Erythroblast (primary cell): ENCODE measurements around the gene ZNF740.
"Not testable (repeated sequence)": the region's sequence is repeated elsewhere in the genome, so short reads cannot be mapped to it uniquely, and the experiment has no call there.

Experiments used
- DNase-seq, 2 experiments: peaks; one replicate each; lab custom pipeline; 2025; lab: John Stamatoyannopoulos, UW
- GATA1 ChIP-seq: IDR thresholded peaks from 2 replicates; pipeline ENCODE4 v1.6.1; 2011; ENCODE audit warnings: low read depth, mild to moderate bottlenecking, control low read depth, low read length, moderate library complexity
- POLR2A ChIP-seq: IDR thresholded peaks from 2 replicates; pipeline ENCODE4 v1.6.1; 2011; ENCODE audit warnings: mild to moderate bottlenecking, low read length

Gene ZNF740

DNA sequence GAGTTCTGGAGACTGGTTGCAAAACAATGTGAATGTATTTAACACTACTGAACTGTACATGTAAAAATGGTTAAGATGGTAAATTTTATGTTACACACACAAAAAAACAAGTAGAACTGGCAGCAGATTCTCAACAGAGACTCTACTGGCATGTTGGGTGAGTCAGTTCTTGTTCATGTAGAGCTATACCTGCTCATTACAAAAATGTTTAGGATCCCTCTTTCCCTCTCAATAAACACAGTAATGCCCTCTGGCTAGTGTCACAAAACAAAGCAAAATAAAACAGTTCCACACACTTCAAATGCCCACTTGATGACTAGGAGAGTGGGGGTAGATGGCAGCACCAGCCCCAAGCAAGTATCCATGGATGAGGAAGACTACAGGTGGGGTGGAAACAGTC is 13.7 kb upstream of the ZNF740 start:
- TF ChIP-seq POLR2A (no peak), GATA1 (no peak)
- DNase-seq = no peak

DNA sequence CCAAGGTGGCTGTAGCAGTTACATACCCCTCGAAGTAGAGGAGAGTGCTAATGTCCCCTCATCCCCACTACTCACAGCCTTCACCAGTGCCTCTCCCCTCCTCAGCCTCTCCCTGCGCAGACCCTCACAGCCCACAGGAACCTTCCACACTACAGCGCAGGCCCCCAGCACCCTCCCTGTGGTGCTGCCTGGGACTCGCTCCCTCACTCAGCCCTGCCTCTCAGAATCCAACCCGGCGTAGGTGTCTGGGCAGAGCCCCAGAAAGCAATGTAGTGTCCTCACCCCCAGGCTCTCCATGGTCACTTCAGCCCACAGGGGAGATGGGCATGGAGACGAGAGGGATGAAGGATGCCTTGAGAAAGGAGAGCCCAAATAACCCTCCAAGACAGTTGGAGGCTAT is 10.9 kb upstream of the ZNF740 start:
- no peak for DNase-seq
- TF ChIP-seq POLR2A (no peak), GATA1 (no peak)

DNA sequence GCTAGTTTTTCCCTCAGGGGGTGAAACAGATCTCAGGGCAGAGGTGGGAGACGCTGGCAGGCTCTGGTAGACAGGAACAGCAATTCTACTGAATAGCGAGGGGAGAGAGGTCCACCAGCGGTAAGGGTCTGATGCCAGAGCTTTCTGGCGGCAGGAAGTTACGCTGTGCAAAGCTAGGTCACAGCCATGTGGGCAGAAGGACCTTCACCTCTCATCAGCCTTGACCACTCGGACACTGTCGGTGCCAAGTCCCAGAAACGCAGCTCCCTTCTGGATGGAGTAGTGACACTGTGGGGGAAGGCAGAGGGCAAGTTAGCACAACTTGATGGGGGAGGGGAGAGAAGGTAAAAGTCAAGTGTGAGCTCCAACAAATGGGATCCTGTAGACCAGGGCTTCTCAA is 10.3 kb upstream of the ZNF740 start:
- DNase-seq = no peak
- TF ChIP-seq GATA1 = no peak

DNA sequence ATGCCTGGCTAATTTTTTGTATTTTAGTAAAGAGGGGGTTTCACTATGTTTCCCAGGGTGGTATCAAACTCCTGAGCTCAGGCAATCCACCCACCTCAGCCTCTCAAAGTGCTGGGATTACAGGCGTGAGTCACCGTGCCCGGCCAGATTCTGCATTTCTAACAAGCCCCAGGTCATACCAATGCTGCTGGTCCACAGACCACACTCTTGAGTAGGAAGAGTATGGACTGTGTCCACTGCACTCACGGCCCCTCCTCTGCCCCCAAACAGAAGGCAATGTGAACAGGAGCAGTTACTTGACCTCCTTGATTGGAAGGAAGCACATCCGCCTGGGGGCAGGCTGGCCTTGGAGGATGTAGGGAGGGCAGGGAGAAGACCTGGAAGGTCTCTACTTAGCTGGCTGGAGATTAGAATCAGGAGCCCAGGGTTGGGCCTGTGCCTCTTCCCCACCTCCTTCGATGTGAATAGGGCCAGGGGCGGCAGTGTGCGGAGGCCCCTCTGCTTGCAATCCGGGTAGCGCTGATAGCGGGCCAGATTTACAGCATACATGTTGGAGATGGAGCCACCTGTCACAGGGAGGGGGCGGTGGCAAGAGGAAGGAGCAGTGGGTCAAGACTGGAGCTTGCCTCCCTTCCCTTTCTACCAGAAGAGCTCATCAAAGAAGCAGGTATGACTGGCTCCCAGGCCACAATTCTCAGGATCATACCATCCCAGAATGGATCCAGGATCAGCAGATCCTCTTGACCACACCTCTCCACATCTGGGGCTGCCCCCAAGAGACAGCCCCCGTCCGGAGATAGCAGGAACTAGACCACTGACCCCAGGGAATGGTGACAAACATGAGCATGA is 9.4 kb upstream of the ZNF740 start:
- no peak for DNase-seq
- no peak for TF ChIP-seq GATA1
- no peak for TF ChIP-seq POLR2A

DNA sequence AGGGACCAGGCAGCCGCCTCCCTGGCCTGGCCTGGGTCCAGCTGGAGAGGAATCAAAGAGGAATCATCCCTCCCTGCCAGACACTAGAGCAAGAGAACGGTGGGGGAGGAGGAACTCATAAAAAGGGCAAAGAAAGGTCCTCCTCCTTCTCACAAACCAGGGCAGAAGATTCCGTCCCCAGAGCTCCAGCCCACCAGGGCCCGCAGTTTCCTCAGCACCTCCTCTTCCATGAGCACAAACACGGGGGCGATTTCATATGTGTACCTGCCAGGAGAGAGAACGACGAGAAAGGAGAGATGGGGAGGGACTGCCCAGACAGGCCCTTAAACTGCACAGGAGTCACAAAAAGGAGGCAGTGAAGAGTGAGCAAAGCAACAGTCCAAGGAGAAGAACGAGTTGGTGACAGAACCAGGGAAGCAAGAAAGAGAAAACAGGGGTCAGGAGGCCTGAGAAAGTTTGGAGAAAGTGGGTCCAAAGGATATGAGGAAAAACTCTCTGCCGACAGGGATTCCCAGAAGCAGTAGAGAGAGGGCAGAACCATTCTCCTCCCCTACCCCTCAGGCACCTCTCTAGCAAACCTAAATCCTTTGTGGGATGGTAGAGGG is 8.7 kb upstream of the ZNF740 start:
- DNase-seq = peak in 1 of 2 experiments; percentile 5
- no peak for TF ChIP-seq POLR2A
- TF ChIP-seq GATA1 = no peak

DNA sequence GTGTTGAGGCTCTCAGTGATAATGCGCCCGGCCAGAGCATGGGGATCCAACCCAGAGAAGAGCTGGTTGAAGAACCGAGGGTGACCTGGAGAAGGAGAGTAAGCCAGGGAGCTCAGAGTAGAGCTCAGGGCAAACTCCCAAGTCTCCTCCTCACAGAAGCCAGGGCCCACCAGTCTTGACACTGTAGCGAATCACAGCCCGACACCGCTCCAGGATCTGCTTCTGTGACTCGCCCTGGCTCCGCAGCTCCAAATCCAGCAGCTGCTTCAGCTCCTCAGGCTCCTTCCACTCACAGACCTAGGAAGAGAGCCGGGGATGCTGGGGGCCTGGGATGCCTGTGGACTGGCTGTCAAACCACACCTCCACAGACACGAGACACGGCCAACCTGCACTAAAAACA is 8.2 kb upstream of the ZNF740 start:
- DNase-seq = no peak
- TF ChIP-seq GATA1 = no peak

DNA sequence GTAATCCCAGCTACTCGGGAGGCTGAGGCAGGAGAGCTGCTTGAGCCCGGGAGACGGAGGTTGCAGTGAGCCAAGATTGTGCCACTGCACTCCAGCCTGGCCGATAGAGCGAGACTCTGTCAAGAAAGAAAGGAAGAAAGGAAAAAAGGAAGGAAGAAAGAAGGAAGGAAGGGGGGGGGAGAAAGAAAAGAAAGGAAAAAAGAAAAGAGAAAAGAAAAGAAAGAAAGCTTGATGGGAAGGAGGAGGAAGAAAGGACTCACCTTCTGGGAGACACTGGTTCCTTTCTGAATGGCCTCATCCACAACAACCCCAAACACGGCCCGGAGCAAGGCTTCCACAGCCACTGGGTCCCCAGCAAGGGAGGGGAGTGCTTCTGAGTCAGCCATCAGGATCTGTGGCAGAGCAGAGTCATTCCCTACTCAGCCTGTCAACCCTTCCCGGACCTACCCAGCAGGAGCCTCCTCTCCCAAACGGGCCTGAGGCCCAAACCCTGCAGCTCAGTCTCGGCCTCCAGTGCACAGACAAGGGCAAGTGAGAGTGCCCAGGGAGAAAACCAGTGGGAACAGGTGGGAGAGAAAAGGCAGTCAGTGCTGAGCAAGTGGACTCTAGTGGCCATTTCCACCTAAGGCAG is 7.3 kb upstream of the ZNF740 start:
- DNase-seq = no peak
- TF ChIP-seq POLR2A (no peak), GATA1 (no peak)

DNA sequence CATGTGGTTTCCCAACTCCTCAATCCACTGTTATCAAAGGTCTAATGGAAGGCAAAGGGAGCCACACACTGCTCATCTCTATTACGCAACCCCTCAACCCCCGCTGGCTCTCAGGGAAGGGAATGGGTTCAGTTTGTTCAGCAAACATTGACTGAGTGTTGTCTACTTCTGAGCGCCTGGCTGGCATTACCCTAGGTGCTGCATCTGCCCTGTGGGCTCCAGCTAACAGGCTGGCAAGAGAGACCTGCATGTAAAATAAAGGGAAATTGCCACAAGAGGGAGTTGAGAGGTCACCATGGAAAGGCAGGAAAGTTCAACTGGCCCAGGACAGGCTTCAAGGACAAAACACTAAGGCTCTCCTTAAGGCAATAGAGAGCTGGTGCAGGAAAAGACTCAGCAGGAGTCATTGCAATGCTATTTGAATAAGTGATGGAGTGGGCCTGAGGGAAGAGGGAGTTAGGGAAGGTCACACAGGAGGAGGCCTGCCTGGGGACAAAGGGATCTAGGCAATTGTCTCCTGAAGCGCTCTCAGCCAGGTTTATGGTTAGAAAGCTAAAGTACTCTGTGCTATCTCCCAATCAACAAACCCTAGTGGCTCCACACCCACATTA is 5.5 kb upstream of the ZNF740 start:
- DNase-seq = peak; percentile 14 to 23

DNA sequence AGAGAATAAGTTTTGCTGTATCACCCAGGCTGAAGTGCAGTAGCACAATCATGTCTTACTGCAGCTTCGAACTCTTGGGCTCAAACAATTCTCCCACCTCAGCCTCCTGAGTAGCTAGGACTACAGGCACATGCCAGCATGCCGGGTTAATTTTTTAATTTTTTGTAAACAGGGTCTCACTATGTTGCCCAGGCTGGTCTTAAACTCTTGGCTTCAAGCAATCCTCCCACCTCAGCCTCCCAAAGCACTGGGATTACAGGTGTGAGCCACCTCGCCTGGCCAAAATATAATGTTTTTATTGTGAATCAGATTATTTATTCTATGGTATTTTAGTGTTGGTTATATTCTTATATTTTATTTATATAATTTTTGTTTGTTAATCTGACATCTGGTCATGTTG is 3.8 kb upstream of the ZNF740 start:
- DNase-seq = no peak
- TF ChIP-seq GATA1 = no peak
- TF ChIP-seq POLR2A = no peak

More for the DNA sequence above, 5.5 kb upstream of the ZNF740 start:
- TF ChIP-seq POLR2A (no peak), GATA1 (no peak)

DNA sequence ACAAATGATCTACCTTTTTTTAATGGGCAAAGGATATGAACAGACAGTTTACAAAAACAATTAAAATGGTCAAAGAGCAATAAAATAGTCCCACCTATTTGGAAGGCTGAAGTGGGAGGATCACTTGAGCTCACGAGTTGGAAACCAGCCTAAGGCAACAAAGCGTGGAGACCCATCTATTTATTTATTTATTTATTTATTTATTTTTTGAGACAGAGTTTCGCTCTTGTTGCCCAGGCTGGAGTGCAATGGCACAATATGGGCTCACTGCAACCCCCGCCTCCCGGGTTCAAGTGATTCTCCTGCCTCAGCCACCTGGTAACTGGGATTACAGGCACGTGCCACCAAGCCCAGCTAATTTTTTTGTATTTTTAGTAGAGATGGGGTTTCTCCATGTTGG is 3.1 kb upstream of the ZNF740 start:
- DNase-seq = not testable (repeated sequence)

DNA sequence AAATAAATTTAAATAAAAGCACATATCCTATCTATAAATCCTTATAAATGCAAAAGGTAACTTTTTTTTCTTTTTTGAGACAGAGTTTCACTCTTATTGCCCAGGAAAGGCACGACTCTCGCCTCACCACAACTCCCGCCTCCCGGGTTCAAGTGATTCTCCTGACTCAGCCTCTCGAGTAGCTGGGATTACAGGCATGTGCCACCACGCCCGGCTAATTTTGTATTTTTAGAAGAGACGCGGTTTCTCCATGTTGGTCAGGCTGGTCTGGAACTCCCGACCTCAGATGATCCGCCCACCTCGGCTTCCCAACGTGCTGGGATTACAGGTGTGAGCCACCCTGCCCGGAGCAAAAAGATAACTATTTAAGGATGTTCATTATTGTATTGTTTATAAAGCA is 1.7 kb upstream of the ZNF740 start:
- not testable (repeated sequence) for DNase-seq

DNA sequence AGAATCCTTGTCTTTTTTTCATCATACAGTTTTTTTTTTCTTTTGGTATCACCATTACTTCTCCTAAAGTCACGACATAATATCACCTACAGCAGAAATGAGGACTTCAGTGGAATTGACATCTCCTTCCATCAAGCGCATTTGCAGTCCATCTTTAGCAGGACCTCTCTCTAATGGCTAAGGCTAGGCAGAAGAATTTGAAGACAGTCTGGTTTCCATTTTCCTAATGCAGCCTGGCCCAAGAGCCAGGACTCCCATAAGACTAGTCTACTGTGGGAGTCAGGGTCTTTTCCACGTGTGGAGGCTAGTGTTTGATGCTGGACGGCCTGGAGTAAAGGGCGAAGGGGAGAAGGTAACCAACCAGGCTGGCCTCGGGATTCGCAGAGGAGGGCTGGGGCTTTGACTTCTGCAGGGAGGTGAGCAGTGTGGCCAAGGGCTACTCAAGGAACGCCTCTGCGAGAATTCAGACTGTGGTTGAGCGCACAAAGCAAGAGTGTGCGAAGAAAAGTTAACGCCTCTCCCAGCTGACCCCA is 769 bp upstream of the ZNF740 start:
- TF ChIP-seq GATA1 (no peak), POLR2A (no peak)
- no peak for DNase-seq

DNA sequence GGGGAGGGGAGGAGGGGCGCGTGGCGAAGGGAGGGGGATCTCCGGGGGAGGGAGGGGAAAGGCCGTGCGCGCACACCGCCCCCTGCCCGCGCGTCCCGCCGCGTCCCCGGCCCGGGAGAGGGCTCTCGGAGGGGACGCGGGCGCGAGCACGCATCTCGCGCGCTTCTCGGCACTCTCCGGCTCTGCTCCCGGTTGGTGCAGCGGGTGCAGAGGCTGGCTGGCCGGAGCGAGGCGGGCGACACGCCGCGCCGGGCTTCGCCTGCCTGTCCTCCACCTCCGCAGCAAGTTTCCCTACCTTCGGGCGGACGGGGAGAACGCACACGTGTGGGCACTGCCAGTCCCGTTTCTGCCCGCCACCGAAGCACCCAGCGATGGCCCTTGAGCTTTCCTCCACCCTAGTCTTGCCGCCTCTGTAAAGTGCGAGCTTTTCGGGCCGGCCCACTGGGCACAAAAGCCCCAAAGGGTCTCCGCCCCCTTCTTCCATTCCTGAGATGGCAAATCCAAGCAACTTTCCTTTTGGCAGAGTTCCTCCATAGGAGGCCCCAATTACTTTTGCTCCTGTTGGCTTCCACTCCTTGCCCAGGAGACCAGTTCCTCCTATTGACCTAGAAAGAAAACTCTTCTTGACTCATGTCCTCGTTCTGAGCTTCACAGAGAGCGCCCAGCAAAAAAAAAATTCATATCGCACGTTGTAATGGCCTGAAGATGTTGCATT is 566 bp downstream of the ZNF740 start:
- peak; percentile 86 for DNase-seq
- no peak for TF ChIP-seq POLR2A
- TF ChIP-seq GATA1 = no peak

DNA sequence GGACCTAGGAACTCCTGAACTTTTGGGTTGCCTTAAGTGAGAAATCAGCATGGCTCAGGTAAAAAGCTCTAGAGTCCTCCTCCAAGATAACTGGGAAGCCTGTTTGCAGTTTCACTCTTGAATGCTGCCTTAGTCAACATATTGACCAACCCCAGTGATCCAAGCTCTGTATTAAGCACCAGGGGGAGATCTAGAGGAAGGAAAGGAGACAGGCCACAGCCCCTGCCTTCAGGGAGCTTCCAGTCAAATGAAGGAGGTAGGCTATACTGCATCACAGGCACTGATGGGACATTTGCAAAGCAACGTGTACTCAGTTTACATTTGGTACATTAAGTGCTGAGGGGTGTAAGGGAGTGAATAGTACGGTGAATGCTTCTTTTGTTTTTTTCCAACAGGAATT is 1.4 kb downstream of the ZNF740 start:
- DNase-seq = no peak
- TF ChIP-seq POLR2A (no peak), GATA1 (no peak)
